K562 (cell line): ENCODE results near the gene ACRV1. TPM values are rescaled to one million over a fixed set of nuclear protein-coding genes. Genes with fewer than 3 reads are reported as not detected.

ENCODE experiments used
- CREBBP ChIP-seq: IDR thresholded peaks from one replicate; pipeline ENCODE4 v1.6.1; 2012; ENCODE audit warnings: low read depth, mild to moderate bottlenecking, control low read depth, inconsistent platforms, low read length
- ELF4 ChIP-seq: fragments of 450-650 bp; formaldehyde crosslinking; IDR thresholded peaks from 2 replicates; pipeline ENCODE4 v1.4.0; 2022; ENCODE audit warnings: missing genetic modification characterization
- FUS ChIP-seq: fragments of 200-400 bp; formaldehyde crosslinking; optimal IDR thresholded peaks from 2 replicates; pipeline ENCODE3; 2017; ENCODE audit warnings: low read depth, low read length
- HCFC1 ChIP-seq: IDR thresholded peaks from 2 replicates; pipeline ENCODE4 v1.6.1; 2012; ENCODE audit warnings: low read depth, low read length, improper control_type of control experiment
- KLF1 ChIP-seq: fragments of 450-650 bp; IDR thresholded peaks from 2 replicates; pipeline ENCODE4 v1.6.1; 2016; ENCODE audit warnings: missing genetic modification characterization, missing compliant biosample characterization
- MAFK ChIP-seq: IDR thresholded peaks from 2 replicates; pipeline ENCODE4 v1.6.1; 2011; ENCODE audit warnings: low read length, improper control_type of control experiment
- MYC ChIP-seq, 2 experiments: fragments of 250-450 bp in 1 of 2; sonication (Bioruptor Pico) in 1 of 2; IDR thresholded peaks; 2 replicates each; pipeline versions ENCODE4 v1.5.1 to v1.6.1; 2012 to 2021; ENCODE audit warnings: low read depth in 2 of 2, borderline replicate concordance in 1 of 2, improper control_type of control experiment in 1 of 2, low read length in 1 of 2, mild to moderate bottlenecking in 1 of 2, moderate library complexity in 1 of 2
- NCOR1 ChIP-seq: fragments of 450-650 bp; IDR thresholded peaks from 2 replicates; pipeline ENCODE4 v1.6.1; 2016; ENCODE audit warnings: mild to moderate bottlenecking, moderate library complexity
- NFIC ChIP-seq: fragments of 450-650 bp; IDR thresholded peaks from 2 replicates; pipeline ENCODE4 v1.6.1; 2017; ENCODE audit warnings: mild to moderate bottlenecking, inconsistent platforms
- POLR2B ChIP-seq: fragments of 450-650 bp; IDR thresholded peaks from 2 replicates; pipeline ENCODE4 v1.6.1; 2018; ENCODE audit warnings: low read depth; ENCODE audit not compliant: partially characterized antibody
- PURB ChIP-seq: sonication (generic); formaldehyde crosslinking; IDR thresholded peaks from 2 replicates; pipeline ENCODE4 v1.9.0; 2021; ENCODE audit warnings: low read depth, mild to moderate bottlenecking, missing genetic modification reagents
- SLC30A9 ChIP-seq: fragments of 250-450 bp; sonication (Bioruptor Pico); IDR thresholded peaks from 2 replicates; pipeline ENCODE4 v1.8.0; 2022; ENCODE audit warnings: mild to moderate bottlenecking, moderate library complexity
- SNIP1 ChIP-seq: fragments of 450-650 bp; IDR thresholded peaks from 2 replicates; pipeline ENCODE4 v1.7.1; 2017; ENCODE audit warnings: low read depth, mild to moderate bottlenecking
- SRSF7 ChIP-seq: fragments of 200-400 bp; formaldehyde crosslinking; optimal IDR thresholded peaks from 2 replicates; pipeline ENCODE3; 2017; ENCODE audit warnings: mild to moderate bottlenecking, low read depth, low read length
- TEAD2 ChIP-seq: fragments of 450-650 bp; IDR thresholded peaks from 2 replicates; pipeline ENCODE4 v1.6.1; 2016; ENCODE audit warnings: missing genetic modification characterization, control low read depth, missing compliant biosample characterization
- ZBED1 ChIP-seq: IDR thresholded peaks from 2 replicates; pipeline ENCODE4 v1.6.1; 2014
- ZNF133 ChIP-seq: fragments of 250-450 bp; sonication (Bioruptor Pico); IDR thresholded peaks from 2 replicates; pipeline ENCODE4 v1.4.0; 2020; ENCODE audit warnings: mild to moderate bottlenecking
- ZNF274 ChIP-seq: IDR thresholded peaks from 2 replicates; pipeline ENCODE4 v1.6.1; 2011; ENCODE audit warnings: low read depth, mild to moderate bottlenecking, low read length, moderate library complexity, borderline replicate concordance
- ZNF316 ChIP-seq: fragments of 450-650 bp; IDR thresholded peaks from 2 replicates; pipeline ENCODE4 v1.6.1; 2016
- polyA plus RNA-seq, 8 experiments: library from polyadenylated mRNA; depleted of rRNA in 4 of 8; stranded (reverse) in 5 of 8; unstranded in 3 of 8; fragments of >200 nt; fragmentation: Nextera tagmentation in 2 of 8; fragmentation: Illumina TruSeq in 1 of 8; extraction: Ambion mirVana in 2 of 8; extraction: Trizol in 1 of 8; gene quantifications; 2 replicates each; pipeline versions ENCODE4 v1.2.1 to v1.2.3, GENCODE V29; 2011 to 2014; ENCODE audit warnings: inconsistent platforms in 1 of 8, missing spikeins in 1 of 8
- total RNA-seq, 7 experiments: library from RNA; depleted of rRNA in 6 of 7; stranded (reverse); fragments of >200 nt in 6 of 7; fragmentation: Illumina TruSeq in 2 of 7; extraction: Trizol in 2 of 7; gene quantifications; 2 replicates each; pipeline versions ENCODE4 v1.2.1 to v1.2.3, GENCODE V29; 2011 to 2021; ENCODE audit warnings: low replicate concordance in 1 of 7
- TF ChIP-seq, protein P1 (sequence below): fragments of 250-450 bp; sonication (Bioruptor Pico); IDR thresholded peaks from 2 replicates; pipeline ENCODE4 v1.4.0; 2020
- TF ChIP-seq, protein P2 (sequence below): sonication (generic); IDR thresholded peaks from 2 replicates; pipeline ENCODE4 v1.6.1; 2016
- TF ChIP-seq, protein P3 (sequence below): fragments of 450-650 bp; conservative IDR thresholded peaks from 2 replicates; pipeline ENCODE4 v1.6.1; 2016; ENCODE audit warnings: missing genetic modification characterization, low read depth, mild to moderate bottlenecking, missing compliant biosample characterization, moderate library complexity
- TF ChIP-seq, protein P4 (sequence below), 2 experiments: fragments of 150-350 bp in 1 of 2; IDR thresholded peaks; 2 replicates each; pipeline ENCODE4 v1.6.1; 2012 to 2016; ENCODE audit warnings: low read depth in 2 of 2, low read length in 2 of 2, mild to moderate bottlenecking in 1 of 2, moderate library complexity in 1 of 2

Gene ACRV1
- total and polyA plus RNA-seq, 9 of the 15 experiments (the other 6 are each of a cell fraction or from before 2014, with no cell fraction given) = 0.22 to 0.25 TPM; not detected in 7

DNA sequence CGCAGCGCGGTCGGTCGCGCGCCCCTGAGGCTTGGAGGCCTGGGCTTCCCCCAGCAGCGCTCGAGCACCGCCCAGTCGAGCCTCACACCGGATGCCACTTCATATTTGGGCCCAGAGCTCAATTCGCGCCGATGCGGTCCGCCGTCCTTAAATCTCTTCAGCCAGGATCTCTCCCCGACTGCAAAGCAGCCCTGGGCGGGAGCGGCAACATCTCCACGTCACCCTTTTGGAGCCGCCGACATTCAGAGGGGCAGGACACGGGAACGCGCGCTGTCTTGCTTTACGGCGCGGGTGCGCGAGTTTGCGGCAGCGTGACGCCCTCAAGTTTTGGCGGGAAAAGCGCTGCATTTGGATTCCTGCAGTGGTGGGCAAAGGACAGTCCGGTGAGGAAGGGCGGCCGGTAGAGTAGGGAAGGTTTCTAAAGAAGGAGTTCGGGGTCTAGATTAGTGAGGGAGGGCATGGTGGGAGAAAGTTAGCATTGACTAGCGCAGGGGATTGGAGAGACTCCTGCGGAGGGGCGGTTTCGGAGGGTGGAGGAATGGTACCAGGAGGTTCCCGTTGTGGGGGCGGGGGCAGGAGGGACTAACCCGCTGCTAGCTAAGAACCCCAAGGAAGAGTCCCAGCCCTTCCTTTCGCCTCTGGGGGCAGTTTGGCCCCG, 54.9 kb downstream of the ACRV1 start (continued):
- no peak for TF ChIP-seq ZNF274
- TF ChIP-seq POLR2B = peak; percentile 97
- TF ChIP-seq ZNF133 (CRISPR knock-in tag) = no peak
- TF ChIP-seq, protein P1, sequence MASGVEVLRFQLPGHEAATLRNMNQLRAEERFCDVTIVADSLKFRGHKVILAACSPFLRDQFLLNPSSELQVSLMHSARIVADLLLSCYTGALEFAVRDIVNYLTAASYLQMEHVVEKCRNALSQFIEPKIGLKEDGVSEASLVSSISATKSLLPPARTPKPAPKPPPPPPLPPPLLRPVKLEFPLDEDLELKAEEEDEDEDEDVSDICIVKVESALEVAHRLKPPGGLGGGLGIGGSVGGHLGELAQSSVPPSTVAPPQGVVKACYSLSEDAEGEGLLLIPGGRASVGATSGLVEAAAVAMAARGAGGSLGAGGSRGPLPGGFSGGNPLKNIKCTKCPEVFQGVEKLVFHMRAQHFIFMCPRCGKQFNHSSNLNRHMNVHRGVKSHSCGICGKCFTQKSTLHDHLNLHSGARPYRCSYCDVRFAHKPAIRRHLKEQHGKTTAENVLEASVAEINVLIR (CRISPR knock-in tag) = peak; percentile 79
- TF ChIP-seq NFIC = peak; percentile 64
- TF ChIP-seq SLC30A9 = no peak
- peak; percentile 50; the same call in 1 of the 2 replicates for TF ChIP-seq ZNF316
- TF ChIP-seq, protein P2, sequence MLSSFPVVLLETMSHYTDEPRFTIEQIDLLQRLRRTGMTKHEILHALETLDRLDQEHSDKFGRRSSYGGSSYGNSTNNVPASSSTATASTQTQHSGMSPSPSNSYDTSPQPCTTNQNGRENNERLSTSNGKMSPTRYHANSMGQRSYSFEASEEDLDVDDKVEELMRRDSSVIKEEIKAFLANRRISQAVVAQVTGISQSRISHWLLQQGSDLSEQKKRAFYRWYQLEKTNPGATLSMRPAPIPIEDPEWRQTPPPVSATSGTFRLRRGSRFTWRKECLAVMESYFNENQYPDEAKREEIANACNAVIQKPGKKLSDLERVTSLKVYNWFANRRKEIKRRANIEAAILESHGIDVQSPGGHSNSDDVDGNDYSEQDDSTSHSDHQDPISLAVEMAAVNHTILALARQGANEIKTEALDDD = peak; percentile 90
- TF ChIP-seq KLF1 (tag) = no peak
- TF ChIP-seq SNIP1 = no peak; the same call in 1 of the 2 replicates
- TF ChIP-seq ZBED1 = peak; percentile 92
- no peak for TF ChIP-seq MAFK
- peak; percentile 47 for TF ChIP-seq NCOR1
- TF ChIP-seq CREBBP = no peak
- TF ChIP-seq HCFC1 = peak; percentile 56
- TF ChIP-seq, protein P3, sequence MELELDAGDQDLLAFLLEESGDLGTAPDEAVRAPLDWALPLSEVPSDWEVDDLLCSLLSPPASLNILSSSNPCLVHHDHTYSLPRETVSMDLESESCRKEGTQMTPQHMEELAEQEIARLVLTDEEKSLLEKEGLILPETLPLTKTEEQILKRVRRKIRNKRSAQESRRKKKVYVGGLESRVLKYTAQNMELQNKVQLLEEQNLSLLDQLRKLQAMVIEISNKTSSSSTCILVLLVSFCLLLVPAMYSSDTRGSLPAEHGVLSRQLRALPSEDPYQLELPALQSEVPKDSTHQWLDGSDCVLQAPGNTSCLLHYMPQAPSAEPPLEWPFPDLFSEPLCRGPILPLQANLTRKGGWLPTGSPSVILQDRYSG = 0 out of 2 replicates have a peak, but pooled peaks have one; percentile 90
- TF ChIP-seq MYC (IDR thresholded peaks at IDR 0.05; ENCODE audit: low read depth, low read length) = peak; percentile 75
- no peak for TF ChIP-seq MYC (CRISPR knock-in tag; IDR thresholded peaks at IDR 0.05; ENCODE audit: borderline replicate concordance, low read depth)
- no peak for TF ChIP-seq SRSF7
- no peak for TF ChIP-seq PURB (CRISPR knock-in tag)
- TF ChIP-seq TEAD2 = no peak
- TF ChIP-seq ELF4 (CRISPR knock-in tag) = no peak
- no peak for TF ChIP-seq FUS
- TF ChIP-seq, protein P4, sequence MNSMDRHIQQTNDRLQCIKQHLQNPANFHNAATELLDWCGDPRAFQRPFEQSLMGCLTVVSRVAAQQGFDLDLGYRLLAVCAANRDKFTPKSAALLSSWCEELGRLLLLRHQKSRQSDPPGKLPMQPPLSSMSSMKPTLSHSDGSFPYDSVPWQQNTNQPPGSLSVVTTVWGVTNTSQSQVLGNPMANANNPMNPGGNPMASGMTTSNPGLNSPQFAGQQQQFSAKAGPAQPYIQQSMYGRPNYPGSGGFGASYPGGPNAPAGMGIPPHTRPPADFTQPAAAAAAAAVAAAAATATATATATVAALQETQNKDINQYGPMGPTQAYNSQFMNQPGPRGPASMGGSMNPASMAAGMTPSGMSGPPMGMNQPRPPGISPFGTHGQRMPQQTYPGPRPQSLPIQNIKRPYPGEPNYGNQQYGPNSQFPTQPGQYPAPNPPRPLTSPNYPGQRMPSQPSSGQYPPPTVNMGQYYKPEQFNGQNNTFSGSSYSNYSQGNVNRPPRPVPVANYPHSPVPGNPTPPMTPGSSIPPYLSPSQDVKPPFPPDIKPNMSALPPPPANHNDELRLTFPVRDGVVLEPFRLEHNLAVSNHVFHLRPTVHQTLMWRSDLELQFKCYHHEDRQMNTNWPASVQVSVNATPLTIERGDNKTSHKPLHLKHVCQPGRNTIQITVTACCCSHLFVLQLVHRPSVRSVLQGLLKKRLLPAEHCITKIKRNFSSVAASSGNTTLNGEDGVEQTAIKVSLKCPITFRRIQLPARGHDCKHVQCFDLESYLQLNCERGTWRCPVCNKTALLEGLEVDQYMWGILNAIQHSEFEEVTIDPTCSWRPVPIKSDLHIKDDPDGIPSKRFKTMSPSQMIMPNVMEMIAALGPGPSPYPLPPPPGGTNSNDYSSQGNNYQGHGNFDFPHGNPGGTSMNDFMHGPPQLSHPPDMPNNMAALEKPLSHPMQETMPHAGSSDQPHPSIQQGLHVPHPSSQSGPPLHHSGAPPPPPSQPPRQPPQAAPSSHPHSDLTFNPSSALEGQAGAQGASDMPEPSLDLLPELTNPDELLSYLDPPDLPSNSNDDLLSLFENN (IDR thresholded peaks at IDR 0.05; ENCODE audit: low read depth in 2 of 2, low read length in 2 of 2) = 0 out of 4 replicates have a peak, but pooled peaks of 1 of the 2 experiments have one; percentile 29
